ENCODE data around the gene MRPS2.

DNA sequence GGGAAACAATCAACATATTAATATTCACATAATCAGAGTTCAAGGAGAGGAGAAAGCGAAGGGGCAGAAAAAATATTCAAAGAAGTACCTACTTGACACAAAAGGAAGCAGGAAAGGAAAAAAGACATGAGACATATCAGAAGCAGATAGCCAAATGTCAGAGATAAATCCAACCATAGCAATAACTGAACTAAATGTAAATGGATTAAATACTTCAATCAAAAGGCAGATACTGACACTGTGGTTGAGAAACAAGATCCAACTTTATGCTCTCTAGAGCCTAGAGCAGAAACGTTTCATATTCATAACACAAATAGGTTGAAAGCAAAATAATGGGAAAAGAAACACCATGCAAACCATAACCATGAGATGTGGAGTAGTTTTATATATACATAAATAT, 9.0 kb downstream of the MRPS2 start:
- no peak for TF ChIP-seq FOXK1 (CRISPR knock-in tag; IDR thresholded peaks at IDR 0.05)
- TF ChIP-seq CTCF (IDR thresholded peaks at IDR 0.05) = no peak
- TF ChIP-seq FOXP4 (CRISPR knock-in tag; IDR thresholded peaks at IDR 0.05) = no peak
- no peak for TF ChIP-seq ZNF232 (CRISPR knock-in tag; IDR thresholded peaks at IDR 0.05)
- TF ChIP-seq ETV6 (CRISPR knock-in tag; IDR thresholded peaks at IDR 0.05) = no peak
- no peak for TF ChIP-seq TCF7 (CRISPR knock-in tag; IDR thresholded peaks at IDR 0.05; ENCODE audit: low read depth)
- TF ChIP-seq, protein P1, sequence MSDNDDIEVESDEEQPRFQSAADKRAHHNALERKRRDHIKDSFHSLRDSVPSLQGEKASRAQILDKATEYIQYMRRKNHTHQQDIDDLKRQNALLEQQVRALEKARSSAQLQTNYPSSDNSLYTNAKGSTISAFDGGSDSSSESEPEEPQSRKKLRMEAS (CRISPR knock-in tag; IDR thresholded peaks at IDR 0.05) = no peak
- no peak for TF ChIP-seq ESRRA (CRISPR knock-in tag; IDR thresholded peaks at IDR 0.05; ENCODE audit: borderline replicate concordance)
- TF ChIP-seq, protein P2, sequence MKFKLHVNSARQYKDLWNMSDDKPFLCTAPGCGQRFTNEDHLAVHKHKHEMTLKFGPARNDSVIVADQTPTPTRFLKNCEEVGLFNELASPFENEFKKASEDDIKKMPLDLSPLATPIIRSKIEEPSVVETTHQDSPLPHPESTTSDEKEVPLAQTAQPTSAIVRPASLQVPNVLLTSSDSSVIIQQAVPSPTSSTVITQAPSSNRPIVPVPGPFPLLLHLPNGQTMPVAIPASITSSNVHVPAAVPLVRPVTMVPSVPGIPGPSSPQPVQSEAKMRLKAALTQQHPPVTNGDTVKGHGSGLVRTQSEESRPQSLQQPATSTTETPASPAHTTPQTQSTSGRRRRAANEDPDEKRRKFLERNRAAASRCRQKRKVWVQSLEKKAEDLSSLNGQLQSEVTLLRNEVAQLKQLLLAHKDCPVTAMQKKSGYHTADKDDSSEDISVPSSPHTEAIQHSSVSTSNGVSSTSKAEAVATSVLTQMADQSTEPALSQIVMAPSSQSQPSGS (CRISPR knock-in tag; IDR thresholded peaks at IDR 0.05; ENCODE audit: borderline replicate concordance, low read depth) = no peak
- TF ChIP-seq PRRX2 (CRISPR knock-in tag; IDR thresholded peaks at IDR 0.05) = no peak
- TF ChIP-seq NFE2L1 (CRISPR knock-in tag; IDR thresholded peaks at IDR 0.05) = no peak
- no peak for TF ChIP-seq USF1 (CRISPR knock-in tag; IDR thresholded peaks at IDR 0.05)
- no peak for TF ChIP-seq CREM (CRISPR knock-in tag; IDR thresholded peaks at IDR 0.05)
- TF ChIP-seq IRF2 (CRISPR knock-in tag; IDR thresholded peaks at IDR 0.05; ENCODE audit: borderline replicate concordance, low read depth) = no peak

Measured in WTC11 (cell line).